HG02970 (cell line): Measurements from ENCODE around the gene ATXN7L2.

ENCODE experiments used
- ATAC-seq: cut with Tn5 transposase; IDR thresholded peaks from one replicate; pipeline ENCODE4 v1.9.1; 2021; ENCODE audit warnings: mild to moderate bottlenecking, moderate library complexity, moderate number of reproducible peaks; ENCODE audit not compliant: unreplicated experiment, low FRiP score

The ATXN7L2 gene

DNA sequence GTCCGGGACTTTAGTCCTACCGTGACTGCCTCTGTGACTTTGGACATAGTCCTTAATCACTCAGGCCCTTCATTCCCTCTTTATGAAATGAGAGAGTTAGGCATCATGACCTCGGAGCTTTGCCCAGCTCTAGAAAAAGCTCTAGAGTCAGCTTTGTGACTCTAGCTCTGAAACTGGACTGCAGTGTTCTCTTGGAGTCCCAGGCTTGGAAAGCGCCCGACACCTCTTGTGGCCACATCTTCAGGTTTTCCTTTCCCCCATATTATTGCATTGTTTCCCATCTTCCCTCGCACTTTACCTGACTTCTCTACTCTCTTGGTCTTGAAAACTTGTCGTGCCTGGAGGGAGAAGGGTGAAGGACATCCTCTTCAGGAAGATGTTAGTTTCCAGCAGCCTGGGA, 38.3 kb downstream of the ATXN7L2 start:
- no peak for ATAC-seq

DNA sequence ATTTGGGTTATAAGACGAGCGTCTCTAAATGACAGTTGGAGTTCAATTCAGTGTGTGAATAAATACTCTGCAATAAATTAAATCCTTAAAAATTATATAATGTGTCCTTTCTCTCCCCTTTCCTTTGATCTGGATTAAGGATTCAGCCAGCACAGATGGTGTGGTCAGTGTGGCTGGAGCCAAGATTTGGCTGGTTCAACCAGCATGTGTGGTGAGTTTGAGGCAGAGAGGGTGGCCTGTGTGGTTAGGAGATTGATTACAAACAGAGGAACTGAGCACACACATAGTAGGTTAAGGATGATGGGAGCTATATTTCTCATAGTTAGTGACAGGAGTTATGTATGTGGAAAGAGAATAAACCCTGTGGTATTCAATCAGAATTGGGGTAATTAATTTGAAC, 40.0 kb downstream of the ATXN7L2 start:
- ATAC-seq: no peak

DNA sequence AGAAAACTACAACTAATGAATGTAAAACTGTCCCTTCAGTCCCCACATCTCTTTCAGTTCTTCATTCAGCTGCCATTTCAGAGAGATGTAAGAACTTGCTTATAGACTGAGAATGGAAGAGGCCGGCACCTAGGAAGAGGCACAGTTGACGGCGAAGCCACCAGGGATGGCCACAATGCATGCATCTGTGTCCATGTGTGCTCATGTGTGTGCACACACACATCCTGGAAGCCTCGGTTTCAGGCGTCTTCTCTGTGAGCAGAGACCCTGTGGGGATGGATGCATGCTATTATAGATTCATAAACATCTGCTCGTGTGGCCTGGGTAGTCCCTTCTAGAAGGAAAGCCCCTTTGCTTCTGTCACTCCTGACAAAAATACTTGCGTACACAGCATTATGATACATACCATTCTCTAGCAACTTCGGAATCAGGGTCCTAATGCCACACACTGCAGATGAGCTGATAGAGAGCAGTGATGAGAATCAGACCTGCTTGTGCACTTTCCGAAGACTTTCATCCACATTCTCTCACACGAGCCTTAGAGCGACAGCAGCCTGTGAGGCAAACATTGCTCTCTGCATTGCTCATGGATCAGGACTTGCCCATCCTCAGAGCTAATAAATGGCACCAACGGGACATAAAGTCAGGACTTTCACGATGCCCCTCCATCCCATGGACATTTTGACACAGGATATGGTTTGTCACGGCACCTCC, 43.5 kb downstream of the ATXN7L2 start:
- no peak for ATAC-seq

DNA sequence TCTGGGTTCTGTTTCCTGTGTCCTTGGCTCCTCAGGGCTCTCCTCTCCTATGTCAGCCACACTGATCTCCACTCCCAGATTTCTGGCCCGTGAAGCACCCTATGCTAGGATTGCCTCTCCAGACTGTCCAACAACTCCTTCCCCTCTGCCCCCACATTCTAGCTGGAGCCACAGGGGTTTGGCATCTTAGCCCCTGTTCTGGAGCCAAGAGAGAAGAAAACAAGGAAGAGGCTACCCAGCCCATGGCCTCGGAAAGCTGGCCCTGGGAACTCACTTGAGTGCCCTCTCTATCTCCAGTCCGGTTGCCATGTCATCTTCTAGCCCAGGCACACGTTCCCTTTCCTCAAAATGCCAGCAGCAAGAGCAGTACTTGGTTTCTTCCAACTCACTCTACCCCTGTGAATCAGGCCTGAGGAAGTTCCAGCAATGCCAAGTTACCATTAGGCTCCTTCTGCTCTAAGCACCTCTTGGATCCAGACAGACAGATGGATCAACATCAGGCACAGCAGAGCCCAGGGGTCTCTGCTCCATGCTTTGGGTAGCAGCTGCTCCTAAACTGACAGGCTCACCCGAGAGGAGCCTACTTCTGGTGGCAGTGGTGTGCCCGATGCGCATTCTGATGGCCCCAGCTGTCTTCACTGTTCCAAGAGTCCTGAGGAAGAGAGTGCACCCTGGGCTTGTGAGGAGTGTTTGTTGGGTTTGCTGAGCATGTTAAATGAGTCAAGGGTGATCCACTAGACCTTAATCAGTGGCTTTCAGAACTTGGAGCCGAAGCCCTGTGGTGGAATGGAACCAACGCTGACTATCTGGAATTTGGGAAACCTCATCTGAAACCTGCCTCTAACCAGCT, 44.4 kb downstream of the ATXN7L2 start:
- no peak for ATAC-seq

DNA sequence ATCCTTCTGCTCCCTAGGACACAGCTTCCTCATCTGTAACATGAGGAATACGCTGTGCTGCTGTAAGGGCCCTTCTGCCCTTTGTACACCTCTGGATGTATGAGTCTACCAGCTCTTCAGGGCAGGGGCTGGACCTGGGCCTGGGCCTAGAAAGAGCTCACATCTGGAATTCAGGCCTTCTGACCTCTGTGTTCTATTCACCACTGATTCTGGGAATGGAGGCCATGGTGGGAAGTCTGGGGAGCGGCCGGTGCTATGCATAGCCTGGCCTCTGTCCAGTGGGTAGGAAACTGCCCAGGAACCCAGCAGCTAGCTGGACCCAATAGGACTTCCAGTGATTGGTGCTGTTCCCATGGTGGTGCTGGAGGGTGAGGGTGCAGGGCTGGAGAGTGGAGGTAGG, 45.0 kb downstream of the ATXN7L2 start:
- no peak for ATAC-seq

DNA sequence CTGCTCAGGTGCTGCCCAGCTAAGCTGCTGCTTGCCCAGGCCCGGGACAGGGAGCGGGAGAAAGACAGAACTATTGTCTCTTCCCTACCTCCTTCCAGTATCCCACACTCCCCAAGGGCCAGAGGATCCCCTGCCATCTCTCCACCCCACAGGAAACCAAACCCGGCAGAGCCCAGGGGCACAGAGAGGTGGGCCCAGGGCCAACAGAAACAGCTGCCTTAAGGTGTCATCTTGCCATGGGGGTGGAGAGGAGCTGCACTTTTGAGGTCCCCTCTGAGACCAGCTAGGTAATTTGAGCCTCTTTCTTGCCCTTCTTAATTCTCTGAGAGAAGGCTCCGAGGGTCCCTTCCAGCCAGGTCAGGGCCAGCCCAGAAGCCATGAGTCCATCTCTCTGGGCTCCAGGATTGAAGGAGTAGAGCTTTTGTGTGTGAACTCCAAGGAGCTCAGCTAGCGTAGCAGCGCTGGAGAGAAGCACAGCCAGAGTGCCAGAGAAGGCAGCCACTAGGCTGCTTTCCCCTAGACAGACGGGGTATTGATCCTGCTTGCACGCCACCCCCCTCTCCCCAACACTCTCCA, 46.3 kb downstream of the ATXN7L2 start:
- ATAC-seq: no peak

DNA sequence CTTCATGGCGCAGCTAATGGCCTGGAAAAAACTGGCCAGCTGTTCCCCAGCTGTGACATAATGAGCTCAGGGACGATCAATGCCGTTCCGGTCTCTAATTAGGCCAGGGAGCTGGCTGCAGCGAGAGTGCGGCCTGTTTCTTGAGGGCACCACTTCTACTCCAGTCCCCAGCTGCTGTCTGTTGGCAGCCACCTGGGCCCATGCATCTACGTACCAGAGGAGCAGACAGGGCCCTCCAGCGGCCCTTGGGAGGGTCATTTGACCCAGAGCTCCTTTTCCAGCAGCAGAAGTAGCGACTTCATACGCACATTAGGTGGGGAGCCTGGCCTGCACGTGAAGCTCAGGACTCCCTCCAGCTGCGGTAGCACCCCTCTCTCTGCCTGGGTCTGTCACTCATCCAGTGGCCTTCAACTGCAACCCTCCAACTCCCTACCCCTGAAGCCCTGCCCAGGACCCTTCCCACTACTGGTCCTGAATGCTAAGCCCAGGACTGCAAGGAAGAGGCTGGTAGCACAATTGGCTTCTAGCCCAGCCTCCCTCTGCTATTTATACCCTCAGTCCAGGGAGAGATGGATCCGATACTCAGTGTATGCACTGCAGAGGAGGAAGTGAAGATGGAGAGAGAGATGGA, 46.9 kb downstream of the ATXN7L2 start:
- ATAC-seq: no peak

DNA sequence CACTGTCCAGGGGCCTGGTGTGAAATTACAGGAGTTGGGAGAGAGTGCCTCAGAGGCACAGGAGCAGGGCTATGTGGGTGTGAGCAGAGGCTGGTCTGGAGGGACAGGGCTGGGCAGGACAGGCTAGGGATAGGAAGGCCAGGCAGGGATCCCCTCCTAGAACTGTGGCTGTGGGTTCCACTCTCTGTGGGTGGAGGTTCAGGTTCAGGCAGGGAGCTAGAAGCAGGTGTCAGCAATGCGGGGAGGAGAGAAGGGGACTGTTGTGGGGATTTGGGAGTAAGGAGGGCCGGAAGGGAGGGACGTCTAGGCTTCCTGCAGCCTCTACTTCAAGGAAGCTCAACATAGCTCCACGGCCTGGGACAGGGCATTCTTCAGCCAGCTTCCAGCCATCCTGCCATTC, 47.7 kb downstream of the ATXN7L2 start:
- no peak for ATAC-seq

DNA sequence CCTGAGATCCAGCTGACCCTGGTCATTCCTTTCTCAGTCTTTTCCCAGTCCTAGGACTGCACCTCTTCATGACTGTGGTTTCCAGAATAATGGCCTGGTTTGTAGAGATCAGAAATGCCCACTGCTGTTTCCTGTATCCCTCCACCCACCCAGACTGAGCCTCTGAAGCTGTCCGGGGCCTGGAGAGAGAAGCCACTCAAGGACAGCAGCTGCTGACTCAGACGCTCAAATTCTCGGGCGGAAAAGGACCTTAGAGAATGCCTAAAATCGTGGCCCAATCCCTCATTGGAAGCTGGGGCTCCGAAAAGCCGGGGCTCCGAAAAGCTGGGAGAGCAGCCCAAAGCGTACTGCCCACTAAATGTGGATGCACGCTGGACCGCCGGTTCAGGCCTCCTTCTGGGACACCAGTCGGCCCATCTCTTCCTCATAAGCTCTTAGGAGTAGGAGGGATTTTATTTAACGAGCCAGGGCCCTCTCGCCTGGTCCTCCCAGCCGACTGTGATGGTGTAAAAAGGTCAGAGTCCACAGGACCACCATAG, 48.2 kb downstream of the ATXN7L2 start:
- ATAC-seq: no peak

DNA sequence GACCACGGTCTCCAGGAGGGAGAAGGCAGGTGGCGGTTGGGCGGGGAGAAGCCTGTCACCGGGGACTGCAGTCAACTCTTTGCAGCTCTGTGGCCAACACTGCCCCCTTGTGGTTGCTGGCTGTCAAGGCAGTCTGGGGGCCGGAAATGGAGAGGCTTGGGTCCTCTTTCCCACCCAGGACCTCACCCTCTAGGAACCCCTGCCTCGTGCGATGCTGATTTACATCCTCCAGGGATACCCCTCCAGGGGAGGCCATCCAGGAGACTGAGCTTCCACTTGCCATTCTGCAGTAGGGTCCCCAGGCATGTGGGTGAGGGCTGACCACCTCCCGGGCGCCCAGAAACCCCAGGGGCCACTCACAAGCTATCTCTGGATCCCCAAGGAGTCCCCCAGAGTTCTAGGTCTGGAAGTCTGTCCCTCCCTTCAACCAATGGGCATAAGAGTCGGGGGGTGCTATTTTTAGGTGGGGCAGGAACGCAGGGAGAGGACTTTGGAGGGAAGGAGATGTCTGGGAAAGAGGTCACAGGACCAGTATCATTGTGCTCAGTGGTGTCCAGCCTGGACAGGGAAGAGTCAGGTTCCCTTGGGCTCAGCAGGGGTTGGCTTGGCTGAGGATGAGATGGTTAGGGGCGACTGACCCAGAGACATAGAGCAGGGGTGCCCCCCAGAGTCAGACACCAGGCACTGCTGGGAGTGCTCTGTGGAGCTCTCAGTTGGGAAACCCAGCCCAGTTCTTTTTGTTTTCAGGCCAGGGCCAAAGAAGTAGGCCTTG, 48.8 kb downstream of the ATXN7L2 start:
- no peak for ATAC-seq

DNA sequence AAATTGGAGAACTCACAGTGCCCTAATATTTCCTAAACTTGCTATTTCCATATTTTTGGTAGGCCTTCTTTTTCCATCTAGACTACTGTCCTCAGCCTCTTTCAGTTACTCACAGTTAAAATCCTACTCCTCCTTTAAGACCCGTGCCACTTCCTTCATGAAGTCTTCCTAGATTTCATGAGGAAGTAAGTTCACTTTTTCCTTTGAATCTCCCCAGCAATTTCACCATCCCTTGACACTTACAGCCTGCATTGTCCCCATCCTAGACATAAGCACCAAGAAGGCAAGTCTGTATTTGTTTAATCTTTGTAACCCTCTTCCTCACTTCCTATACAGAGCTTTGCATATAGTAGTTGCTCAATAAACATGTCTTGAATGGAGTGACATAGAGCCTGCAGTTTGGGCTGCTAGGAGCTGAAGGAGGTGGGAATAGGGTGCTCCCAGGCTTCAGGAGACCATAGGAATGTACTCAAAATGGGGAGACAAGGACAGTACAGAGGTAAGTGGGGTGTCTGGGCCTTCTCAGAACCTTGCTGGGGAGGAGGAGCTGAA, 50.7 kb downstream of the ATXN7L2 start:
- ATAC-seq: no peak

DNA sequence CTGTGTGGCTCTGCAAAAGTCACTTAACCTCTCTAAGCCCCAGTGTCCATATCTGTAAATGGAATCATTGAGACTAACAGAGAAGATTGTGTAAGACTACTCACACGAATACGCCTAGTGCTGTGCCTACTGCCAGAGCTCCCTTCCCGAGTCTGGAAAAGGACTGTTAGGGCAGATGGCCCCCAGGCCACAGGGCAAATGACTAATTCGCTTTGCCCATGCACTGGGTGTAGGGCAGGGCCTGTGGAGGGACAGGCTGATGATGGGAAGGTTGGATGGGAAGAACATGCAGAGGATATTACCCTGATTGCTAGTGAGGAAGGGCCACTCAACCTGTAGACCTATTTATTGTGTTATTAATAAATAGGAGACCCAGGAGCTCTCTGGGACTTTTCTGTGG, 51.8 kb downstream of the ATXN7L2 start:
- no peak for ATAC-seq

DNA sequence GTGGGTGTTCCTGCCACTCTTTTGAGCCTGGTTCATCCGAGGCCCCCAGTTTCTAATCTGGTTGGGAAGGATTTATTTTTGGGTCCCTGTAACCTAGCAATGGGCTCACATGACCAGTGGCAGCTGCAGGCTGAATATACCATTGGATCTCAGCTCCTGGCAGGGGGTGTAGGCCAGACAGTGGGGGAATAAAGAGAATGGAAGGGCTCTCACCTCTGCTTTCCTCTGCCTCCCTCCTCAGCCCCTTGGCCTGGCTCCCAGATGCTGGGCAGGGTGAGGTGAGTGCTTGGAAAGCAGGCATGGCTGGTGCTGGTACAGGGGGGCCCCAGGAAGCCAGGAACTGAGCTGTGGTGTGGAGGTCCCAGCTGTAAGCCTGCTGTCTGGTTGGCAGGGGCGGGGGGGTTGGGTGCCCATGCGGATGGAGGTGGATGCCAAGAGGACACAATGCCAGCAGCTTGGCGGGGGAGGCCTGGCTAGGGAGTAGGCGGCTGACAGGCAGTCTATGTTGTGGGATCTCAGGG, 52.3 kb downstream of the ATXN7L2 start:
- no peak for ATAC-seq

DNA sequence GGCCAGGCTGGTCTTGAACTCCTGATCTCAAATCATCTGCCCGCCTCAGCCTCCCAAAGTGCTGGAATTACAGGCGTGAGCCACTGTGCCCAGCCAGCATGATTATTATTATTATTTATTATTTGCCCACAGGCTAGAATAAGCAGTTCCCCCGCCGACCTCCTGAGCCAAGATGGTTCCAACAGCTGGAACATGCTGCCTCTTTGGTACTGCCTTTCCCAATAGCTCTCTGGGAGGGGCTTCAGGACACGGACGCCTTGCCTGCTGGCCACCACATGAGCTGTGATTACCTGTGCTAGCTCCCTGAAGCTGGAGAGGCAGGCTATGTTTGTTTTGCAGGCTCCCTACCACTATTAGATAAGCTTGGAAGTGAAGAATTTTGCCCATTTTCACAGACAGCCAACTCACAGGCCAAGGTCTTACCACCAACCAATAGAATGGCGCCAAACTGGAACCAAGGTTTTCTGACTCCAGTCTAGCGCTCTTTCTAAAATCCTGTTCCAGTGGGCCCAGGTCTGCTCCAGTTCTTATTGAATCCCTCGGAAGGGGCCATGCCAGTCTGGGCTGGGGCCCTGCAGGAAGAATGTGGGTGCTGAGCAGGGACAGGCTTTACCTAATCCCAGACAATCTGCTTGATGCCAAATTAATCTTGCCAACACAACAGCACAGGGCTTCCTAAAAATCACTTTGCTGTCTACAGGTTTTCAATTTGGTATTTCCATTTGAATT, 53.9 kb downstream of the ATXN7L2 start:
- no peak for ATAC-seq

DNA sequence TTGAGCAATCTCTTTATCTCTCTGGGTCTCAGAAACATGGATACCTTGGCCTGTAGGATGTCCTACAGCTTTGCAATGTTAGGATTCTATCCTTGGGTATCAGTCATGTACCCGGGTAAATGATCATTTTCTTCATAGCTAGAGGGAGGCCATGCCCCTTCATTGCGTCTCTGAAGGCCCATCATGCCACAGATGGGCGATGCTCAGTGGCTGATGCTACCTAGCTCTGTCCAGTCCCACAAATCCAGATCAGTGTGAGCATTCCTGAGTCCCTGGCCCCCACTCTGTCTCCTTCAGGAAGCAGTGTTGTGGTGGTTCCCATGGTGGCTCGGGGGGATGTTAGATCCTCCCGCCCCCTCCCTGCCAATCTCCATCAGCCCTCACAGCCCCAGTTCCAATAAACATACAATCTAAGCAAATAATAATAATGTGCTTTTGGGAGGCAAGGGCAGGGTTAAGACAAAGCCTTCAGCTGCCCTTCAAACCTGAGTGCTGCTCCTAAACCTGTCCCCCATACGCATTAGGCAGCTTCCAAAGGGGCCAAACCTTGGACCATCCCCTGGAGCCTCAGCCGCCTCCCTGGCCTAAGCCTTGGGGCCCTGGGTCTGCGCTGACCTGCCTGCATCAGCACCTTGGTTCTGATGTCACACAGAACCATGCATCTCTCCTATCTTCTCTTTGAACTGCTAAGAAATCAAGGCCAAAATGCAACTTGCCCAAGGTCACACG, 55.3 kb downstream of the ATXN7L2 start:
- no peak for ATAC-seq

DNA sequence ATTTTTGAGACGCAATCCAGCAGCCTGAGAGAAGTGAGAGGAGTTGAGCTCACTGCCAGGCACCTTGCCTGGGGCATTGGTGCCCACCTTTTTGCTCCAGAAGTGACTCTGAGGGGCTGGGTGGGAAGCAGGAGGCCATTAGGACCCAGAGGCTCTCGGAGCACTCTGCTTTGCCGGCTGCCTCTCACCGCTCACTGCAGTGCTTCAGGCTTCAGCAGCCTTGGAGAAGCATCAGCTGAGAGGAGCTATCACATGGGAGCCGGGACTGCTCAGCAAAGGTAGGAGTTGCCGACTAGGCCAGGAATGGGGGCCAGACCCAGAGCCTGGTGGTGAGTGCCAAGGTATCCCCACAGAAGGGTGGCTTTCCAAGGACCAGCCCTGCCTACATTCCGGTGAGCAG, 56.0 kb downstream of the ATXN7L2 start, which contains the start of gene GPR61:
TSS of gene GPR61 (plus strand) at position 197 of the 400 bp plus-strand sequence. CDS start 3,151 bp downstream, outside the sequence.
- ATAC-seq: no peak

DNA sequence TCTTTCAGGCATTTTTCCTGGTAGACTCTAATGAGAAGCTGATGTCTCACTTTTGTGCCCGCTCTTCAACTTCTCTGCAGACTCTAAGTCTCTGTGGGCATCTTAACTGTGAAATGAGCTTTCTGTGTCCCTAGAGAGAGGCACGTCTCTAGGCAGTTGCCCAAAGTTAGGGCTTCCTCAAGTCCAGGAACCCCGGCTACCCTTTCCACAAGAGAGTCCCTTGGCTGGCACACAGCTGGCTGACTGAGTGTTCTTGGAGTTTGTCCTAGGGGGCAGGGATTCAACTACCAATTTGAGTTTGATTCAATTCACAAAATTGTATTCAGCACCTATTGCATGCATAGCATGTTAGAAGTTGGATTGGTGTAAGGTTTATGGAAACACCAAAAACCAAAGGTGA, 57.4 kb downstream of the ATXN7L2 start:
- ATAC-seq: no peak
